Activated CD4-positive, alpha-beta T cell treated with anti-CD3 and anti-CD28 coated beads for 48 hours (primary cell): Measurements from ENCODE around the gene PIEZO2.
"Not testable (repeated sequence)": the region's sequence is repeated elsewhere in the genome, so short reads cannot be mapped to it uniquely, and the experiment has no call there.

Source experiments
- DNase-seq: peaks from one replicate; pipeline ENCODE4 v3.0.0-alpha.2; 2020

The PIEZO2 gene

GRCh38 chr18:10660179-10660884, 489.0 kb downstream of the PIEZO2 start:
- DNase-seq: no peak

DNA sequence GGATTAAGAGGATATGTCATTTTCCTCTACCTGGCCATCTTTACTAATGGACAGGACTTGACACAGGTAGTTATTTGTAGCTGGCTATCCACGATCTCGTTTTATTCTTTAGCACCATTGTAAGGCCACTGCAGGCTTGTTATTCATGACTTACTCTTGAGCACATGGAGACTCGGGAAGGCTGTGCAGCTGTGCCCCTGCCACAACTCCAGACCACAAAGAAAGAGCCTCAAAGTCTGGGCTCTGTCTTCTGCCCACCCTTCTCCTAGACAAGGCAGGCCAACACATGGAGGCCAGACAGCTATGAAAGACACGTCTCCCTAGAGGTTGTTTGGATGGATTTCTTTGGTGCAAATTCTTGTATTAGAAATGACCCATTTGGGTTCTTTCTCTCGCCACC, 489.8 kb downstream of the PIEZO2 start:
- DNase-seq: no peak

GRCh38 chr18:10659000-10659399, 490.4 kb downstream of the PIEZO2 start:
- DNase-seq: no peak

DNA sequence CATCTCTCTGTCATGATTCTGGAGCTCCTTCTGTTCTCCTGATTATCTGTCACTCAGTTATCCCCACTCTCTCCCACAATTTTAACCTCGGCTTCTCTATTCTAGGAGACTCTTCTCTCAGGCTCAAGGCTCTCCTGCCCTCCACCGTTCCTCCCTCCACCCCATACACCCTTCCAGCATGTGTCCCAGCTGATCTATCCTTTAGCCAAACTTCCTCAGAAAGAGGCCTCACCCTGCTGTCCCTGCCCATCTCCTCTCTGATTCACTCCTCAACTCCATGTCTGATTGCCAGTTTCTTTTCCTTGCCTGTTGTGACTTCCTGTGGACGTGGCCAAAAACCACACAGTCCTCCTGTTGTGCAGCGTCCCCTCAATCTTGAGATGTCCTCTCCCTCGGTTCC, 505.4 kb downstream of the PIEZO2 start:
- DNase-seq: not testable (repeated sequence)

DNA sequence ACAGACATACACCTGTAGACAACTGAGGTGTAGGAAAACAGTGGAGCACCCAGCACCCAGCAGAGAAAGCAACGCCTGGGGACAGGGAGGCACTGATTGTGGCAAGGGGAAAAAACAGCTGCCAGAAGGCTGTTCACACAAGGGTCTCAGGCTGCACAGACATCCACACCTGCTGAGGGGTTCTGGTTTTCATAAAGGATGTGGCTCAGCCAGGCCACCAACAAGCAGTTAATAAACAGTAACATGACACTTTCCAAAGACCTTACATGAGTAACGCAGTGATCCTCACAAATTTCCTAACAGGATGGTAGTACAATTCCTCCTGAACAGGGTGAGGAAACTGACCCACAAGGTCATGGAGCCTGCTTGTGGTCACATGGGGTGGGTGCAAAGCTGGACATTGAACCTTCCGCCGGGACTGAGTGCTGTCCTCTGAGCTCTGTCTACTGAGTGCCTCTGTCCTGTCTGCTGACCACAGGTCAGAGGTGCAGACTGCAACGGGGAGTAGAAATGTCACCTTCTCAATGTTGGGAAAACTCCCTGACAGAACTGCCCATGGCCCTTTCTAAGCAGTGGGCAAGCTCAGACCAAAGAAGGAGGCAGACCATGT, 506.3 kb downstream of the PIEZO2 start:
- DNase-seq: not testable (repeated sequence)

DNA sequence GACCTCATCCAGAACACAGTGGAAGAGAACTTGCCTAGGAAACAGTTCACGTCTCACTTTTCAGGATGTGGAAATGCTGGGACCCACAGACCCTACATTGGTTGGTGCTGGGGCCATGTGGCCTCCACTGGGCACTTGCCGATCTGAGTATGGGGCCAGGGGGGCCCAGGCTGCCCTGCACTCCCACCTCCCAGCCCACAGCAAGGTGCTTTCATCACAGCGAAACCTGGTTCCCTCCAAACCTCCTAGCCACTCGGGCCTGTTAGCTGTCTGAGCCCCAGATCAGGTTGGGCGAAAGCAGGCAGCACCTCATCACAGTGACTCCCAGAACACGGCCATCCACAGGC, 510.9 kb downstream of the PIEZO2 start:
- not testable (repeated sequence) for DNase-seq

DNA sequence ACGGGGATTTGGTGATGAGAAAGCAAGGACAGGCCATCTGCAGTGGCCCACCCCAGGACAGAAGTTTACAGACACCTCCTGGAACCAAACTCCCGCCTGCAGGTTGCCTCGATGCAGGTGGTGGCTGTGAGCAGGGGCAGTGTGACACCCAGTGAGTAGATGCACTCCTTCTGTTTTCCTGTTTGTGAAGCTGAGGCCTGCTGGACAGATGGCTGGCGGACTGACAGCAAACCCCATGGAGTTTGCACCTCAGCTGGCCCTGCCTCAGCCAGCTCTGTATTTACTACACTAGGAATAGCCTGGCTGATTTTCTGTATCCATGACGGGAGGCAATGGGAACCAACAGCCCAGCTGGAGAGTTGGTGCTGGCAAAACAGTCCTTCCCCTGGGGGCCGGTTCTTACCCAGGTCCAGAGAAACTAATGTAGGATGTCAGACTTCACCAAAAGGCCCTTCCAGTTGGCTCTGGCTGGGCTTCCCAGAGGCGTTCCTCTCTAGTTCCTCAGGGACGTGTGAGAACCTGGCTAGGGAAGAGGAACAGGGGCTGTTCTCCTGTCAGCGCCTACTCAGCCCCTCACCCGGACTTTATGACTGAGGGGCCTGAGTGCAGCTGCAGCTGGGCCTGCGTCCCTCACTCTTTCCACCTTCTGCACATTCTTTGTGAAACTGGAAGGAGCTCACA, 511.4 kb downstream of the PIEZO2 start:
- DNase-seq: not testable (repeated sequence)

- DNase-seq: not testable (repeated sequence)
Observed at GRCh38 chr18:10629076-10629475, 520.3 kb downstream of the PIEZO2 start.

DNA sequence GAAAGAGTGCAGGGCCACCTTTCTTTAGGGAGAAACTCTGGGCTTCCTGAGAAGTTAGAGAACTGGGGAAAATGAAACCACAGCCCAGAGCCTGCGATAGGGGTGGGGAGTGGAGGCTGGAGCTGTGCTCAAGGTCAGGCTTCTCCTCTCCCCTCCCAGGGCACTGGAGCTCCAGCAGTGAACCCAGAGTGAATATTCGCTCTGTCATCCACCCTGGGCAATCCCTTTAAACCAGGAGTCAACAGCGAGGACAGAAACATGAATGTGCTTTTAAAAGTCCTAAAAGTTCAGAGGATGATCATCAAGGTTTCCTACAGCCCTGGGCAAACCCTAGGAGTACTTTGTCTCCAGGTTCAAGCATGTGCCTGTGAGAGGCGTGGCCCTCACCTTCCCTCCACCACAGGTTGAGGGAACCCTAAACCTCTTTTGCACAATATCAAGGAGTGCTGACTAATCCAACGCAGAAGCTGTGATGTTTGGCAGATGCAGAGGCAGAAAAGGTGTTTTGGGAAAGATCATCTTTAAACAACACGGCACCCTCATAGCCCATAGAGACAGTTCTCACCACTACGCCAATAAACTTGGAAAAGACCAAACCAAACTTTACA, 522.7 kb downstream of the PIEZO2 start:
- DNase-seq: not testable (repeated sequence)

DNA sequence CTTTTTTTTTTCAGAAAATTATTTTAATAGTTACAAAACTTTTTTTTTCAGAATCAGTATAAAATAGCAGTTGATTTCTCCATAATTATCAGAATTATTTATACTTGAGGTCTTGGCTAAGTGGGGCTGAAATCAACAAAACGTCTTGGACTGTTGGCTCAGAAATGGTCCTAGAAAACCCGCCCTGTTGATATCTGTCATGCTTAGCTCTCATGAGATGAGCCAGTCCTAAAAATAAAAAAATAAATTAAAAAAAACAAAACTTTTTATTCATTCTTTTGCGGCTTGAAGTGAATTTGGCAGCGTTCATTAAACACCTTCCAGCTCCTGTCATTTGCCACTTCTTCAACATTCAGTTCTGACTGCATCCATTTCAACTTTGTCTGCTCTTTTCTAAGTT, 525.8 kb downstream of the PIEZO2 start:
- not testable (repeated sequence) for DNase-seq

- DNase-seq: not testable (repeated sequence)
Observed at GRCh38 chr18:10622982-10623381, 526.4 kb downstream of the PIEZO2 start.

- DNase-seq: not testable (repeated sequence)
Observed at GRCh38 chr18:10620670-10621329, 528.6 kb downstream of the PIEZO2 start.
